ENCODE results near the gene FAM240A. TPM values are rescaled to one million over a fixed set of nuclear protein-coding genes. Genes with fewer than 3 reads are reported as not detected.

The FAM240A gene
- total RNA-seq, 1 experiment from 2014 or later: not detected

DNA sequence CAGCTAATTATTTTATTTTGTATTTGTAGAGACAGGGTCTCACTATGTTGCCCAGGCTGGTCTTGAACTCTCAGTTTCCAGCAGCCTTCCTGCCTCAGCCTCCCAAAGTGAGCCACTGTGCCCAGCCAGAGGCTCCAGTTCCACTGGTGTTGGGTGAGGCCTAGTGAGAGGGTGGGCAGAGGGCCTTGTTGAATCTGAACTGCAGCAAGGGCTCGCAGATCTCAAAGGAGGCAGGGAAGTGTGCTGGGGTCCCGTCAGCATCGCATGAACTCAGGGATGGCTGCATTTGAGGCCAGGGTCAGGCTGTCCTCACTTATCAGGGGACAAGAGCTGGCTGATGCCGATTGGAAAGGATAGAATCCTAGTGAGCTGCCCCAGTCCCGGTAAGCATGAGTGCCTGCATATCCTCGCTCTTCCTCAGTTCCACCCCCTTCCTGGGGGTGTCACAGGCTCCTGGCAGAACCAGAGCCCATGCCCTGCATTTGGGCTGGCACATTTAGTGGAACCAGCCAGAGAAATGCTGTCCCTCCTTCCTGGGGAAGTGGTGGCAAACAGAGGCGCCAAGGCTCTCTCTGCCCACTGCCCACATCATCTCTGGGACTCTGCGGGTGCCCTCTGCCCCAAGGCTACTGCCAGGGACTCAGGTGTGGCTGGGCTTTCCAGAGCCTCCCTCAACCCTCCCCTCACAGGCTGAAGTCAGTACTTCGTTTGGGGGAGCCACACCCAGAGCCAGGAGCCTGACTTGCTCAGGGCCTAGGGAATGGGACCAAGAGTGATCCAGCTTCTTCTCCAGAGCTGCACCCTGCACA, 57.1 kb downstream of the FAM240A start:
- Histone ChIP-seq H3K9me3 (replicated peaks) (no peaks in the 10 kb centered on the region), H3K4me1 (0 out of 2 replicates have a peak, but pooled peaks cover 8% of the 10 kb centered on the region), H3K27ac (no peak overlapping the region), H3K4me3 (no peak overlapping the region), H3K27me3 (no peaks in the 10 kb centered on the region), H3K36me3 (no peaks in the 10 kb centered on the region)
- no peak for DNase-seq

DNA sequence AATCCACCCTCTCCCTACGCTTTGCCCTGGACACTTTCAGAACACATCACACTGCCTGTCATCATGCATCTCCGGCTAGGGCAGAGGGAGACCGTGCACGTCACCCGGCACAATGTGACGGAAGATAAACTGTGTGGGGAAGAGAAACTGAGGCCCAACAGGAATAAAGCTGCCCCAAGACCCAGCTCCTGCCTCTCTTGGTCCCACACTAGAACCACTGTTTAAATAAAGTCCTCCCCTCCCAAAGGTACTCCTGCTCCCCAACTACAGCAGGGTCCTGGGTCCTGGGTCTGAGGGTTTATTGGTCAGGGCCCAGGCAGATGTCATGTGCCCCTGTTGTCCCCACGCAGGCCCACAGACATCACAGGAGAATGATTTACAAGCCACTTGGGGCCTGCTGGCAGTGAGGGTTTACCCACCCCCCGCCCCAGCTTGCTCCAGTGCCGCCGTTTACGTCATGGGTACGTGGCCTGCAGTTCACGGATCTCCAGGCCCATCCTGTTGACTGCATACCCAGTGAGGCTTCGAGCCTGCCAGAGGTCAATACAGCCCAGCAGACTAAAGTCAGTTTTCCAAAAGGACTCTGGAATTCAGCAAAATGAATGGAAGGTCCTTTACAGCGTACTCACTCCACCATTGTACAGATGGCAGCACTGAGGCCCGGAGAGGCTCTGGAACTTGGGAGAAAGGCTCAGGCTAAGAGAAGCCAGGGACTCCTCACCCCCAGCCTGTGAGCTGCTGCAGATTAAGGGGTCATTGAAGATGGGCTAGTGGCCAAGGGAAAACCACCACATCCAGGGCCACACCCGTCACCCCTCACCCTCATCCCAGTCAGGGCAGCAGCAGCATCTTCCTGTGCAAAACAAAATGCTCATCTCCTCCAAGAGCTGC, 57.9 kb downstream of the FAM240A start:
- H3K9me3 ChIP-seq (replicated peaks): no peaks in the 10 kb centered on the region
- no peak overlapping the region for H3K4me3 ChIP-seq
- no peak for DNase-seq
- no peak overlapping the region for H3K27ac ChIP-seq
- H3K27me3 ChIP-seq: no peaks in the 10 kb centered on the region
- no peaks in the 10 kb centered on the region for H3K36me3 ChIP-seq
- 0 out of 2 replicates have a peak, but pooled peaks cover 8% of the 10 kb centered on the region for H3K4me1 ChIP-seq

DNA sequence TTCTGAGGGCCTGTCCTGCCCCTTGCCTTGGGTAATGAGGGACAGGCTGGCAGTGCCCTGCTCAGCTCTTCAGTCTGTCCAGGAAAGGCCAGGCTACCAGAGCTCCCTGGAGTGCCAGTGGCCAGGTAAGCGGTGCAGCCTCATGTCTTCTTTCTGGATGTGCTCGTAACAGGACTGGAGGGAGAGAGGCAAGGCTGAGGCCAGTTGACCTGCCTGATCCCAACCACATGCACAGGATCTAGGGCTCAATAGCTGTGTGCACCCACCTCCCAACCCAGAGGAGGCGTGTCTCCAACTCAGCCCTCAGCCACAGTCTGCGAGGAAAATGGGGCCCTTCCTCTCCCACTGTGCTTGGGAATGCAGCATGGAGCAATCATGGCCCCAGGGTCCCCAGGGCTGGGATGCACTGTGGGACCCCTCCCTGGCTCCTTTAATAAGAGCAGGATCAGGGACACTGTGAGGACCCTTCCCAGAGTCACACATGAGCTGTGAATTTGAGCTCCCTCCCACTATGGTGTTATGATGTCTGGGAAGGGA, 58.6 kb downstream of the FAM240A start:
- DNase-seq: peak in 1 of 2 experiments; percentile 0
- no peak overlapping the region for H3K27ac ChIP-seq
- no peak overlapping the region for H3K4me3 ChIP-seq
- H3K27me3 ChIP-seq: no peaks in the 10 kb centered on the region
- H3K9me3 ChIP-seq (replicated peaks): no peaks in the 10 kb centered on the region
- 0 out of 2 replicates have a peak, but pooled peaks cover 8% of the 10 kb centered on the region for H3K4me1 ChIP-seq
- H3K36me3 ChIP-seq: no peaks in the 10 kb centered on the region

DNA sequence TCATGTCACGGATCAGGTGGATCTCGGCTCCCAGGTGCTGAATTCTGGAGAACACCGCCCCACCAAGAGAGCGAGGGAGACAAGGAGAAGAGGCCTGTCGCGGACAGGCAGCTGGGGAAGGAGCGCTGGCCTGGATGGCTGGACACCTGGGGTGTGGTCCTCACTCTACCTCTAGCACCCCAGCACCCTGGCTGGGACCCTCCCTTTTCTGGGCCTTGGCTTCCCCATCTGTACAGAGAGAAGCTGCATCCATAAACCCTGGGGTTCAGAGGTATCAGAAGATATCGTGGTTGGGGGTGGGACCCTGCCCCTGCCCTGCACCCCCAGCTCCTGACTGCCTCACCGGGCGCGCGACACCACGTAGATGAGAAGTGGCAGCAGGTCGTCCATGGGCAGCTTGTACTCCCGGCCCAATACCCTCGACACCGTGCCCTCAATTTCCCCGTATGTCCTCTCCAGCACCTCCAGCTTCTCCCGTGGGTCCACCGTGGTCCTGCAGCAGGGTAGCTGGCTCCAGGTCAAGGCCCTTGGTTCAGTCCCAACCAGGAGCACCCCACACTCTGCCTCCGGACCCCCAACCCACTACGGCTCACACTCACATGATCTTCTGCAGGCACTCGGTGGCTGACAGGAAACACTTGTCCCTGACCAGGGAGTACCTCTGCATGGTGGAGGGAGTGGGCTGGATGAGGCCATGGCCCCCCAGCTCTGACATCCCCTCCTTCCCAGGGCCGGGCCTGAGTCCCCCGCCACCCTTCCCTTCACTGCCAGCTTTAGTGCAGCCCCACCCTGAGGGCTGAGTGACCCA, 59.4 kb downstream of the FAM240A start:
- no peaks in the 10 kb centered on the region for H3K9me3 ChIP-seq (replicated peaks)
- no peak overlapping the region for H3K27ac ChIP-seq
- DNase-seq: no peak
- 0 out of 2 replicates have a peak, but pooled peaks cover 8% of the 10 kb centered on the region for H3K4me1 ChIP-seq
- H3K36me3 ChIP-seq: no peaks in the 10 kb centered on the region
- no peak overlapping the region for H3K4me3 ChIP-seq
- no peaks in the 10 kb centered on the region for H3K27me3 ChIP-seq

DNA sequence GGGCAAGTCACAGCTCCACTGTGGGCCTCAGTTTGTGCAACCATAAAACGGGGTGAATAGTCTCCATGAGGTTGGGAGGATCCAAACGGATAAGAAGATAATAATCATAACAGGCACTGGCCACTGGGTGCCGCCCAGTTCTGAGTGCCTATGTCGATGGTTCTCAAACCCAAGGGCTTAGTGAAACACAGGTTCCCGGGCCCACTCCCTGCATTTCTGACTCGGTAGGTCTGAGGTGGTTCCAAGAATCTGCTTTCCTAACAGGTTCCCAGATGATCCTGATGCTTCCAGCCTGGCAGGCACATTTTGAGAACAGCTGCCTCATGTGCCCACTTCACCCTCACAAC, 60.0 kb downstream of the FAM240A start:
- Histone ChIP-seq H3K4me3 (no peak overlapping the region), H3K9me3 (replicated peaks) (no peaks in the 10 kb centered on the region), H3K4me1 (0 out of 2 replicates have a peak, but pooled peaks cover 2% of the 10 kb centered on the region), H3K27ac (no peak overlapping the region), H3K27me3 (no peaks in the 10 kb centered on the region), H3K36me3 (no peaks in the 10 kb centered on the region)
- DNase-seq: no peak

DNA sequence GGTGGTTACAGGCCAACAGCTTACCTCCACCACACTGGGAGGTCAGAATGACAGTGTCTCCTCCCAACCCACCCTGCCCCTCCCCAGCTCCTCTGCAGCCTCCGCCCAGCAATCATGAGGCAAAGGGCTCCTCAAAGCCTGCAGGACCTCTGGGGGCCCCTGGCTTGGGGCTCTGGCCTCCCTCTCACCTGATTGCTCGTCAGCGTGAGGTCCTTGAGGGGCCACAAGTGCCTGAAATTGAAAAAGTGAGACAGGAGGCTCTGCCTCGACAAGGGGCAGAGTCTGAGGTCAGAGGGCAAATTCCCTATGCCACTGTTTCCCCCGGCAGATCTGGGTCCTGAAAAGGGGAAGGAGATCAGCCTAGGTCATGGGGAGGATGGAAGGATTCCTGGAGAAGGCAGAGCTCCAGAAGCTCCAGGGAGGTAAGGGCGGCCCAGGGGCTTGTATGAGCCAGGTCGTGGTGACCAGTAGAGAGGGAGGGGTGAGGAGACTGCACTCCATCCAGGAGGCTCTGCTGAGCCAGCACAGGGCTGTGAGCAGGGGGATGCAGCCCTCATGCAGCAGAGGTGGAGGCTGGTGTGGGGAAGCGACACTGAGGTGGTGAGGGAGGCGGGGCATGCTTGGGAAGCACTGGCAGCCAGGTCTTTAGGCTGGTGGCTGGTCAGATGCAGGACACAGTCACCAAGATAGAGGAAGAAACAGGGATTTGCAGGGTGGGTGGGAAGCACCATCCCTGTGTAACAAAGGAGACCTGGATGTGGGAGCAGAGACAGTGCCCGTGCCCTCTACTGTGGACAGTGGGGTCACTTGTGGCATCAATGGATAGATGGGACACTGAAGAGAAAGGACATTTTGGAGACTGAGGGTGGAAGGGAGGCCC, 61.1 kb downstream of the FAM240A start:
- DNase-seq: no peak
- Histone ChIP-seq H3K4me3 (no peak overlapping the region), H3K27me3 (no peaks in the 10 kb centered on the region), H3K9me3 (replicated peaks) (no peaks in the 10 kb centered on the region), H3K4me1 (no peaks in the 10 kb centered on the region), H3K27ac (no peak overlapping the region), H3K36me3 (no peaks in the 10 kb centered on the region)

DNA sequence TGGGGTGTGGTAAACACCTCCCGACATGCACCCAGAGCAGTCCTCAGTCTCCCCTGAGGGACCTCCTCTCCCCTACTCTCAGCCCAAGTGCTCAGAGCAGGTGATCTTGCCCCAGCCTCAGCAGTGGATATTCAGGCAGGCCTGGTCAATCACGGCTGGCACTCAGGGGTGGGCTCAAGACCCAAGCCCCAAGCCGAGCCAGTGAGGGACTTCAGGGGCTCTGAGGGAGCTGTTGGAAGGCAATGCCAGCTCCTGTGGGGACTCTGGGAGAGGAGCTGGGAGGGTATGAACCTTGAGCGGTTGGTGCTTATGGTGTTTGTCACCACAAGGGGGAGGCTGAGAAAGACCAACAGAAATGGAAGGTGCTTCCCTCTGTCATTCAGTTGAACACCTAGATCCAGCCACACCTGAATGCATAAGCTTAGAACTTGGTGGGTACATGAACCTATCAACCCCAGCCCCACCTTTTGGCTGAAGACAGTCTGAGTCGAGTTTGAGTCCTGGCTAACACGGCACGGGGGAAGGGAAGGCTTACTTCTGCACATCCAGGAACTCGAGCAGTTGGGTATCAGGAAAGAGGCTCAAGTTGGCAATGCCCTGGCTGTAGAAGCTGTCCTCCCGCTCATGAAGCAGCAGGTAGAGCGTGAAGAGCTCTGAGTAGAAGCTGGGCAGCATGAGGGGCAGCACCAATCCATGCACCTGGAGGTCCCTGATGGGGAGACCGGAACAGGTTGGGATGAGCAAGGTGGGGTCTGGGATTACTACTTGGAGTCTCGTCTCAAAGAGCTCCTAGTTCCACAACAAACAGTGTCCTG, 61.9 kb downstream of the FAM240A start:
- H3K27me3 ChIP-seq: no peaks in the 10 kb centered on the region
- no peak for DNase-seq
- no peak overlapping the region for H3K27ac ChIP-seq

DNA sequence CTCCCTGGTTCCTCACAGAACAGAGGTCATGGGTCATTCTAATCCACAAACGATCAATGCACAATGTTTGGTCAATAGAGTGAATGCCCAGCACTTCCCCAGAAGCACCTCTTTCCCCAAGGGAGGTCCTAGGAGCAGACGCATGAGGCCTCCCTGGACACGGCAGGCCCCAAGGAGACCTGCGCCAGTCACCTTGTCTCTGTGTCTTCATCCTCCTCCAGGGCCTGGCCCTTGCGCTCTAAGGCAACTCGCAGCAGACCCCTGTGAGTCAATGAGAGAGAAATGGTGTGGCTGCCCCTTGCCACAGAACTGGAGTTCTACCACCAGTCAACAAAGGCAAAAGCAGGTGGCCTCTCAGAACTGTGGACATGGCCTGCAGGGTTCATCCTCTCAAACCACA, 63.1 kb downstream of the FAM240A start:
- no peaks in the 10 kb centered on the region for H3K36me3 ChIP-seq
- H3K4me1 ChIP-seq: no peaks in the 10 kb centered on the region
- no peaks in the 10 kb centered on the region for H3K9me3 ChIP-seq (replicated peaks)
- no peak overlapping the region for H3K4me3 ChIP-seq
- no peak overlapping the region for H3K27ac ChIP-seq
- H3K27me3 ChIP-seq: no peaks in the 10 kb centered on the region
- DNase-seq: no peak

More for the DNA sequence above, 61.9 kb downstream of the FAM240A start:
- no peaks in the 10 kb centered on the region for H3K4me1 ChIP-seq
- H3K9me3 ChIP-seq (replicated peaks): no peaks in the 10 kb centered on the region
- no peak overlapping the region for H3K4me3 ChIP-seq
- H3K36me3 ChIP-seq: no peaks in the 10 kb centered on the region

Other genes starting within 250 kb of the FAM240A start
- not detected in 2 replicates for gene CCR5, start 241.6 kb upstream of the FAM240A start, total RNA-seq (2014; rRNA removed; shearing (Covaris generic))
- not detected in 2 replicates for gene CCRL2, start 205.3 kb upstream of the FAM240A start, total RNA-seq (2014; rRNA removed; shearing (Covaris generic))
- gene LTF, start 147.6 kb upstream of the FAM240A start, total RNA-seq (2014; rRNA removed; shearing (Covaris generic)): not detected in 2 replicates
- gene RTP3, start 114.5 kb upstream of the FAM240A start, total RNA-seq (2014; rRNA removed; shearing (Covaris generic)): not detected in 2 replicates
- not detected in 2 replicates for gene LRRC2, start 46.2 kb upstream of the FAM240A start, total RNA-seq (2014; rRNA removed; shearing (Covaris generic))
- 6.5 and 9.4 TPM in 2 replicates for gene ALS2CL, start 81.2 kb downstream of the FAM240A start, total RNA-seq (2014; rRNA removed; shearing (Covaris generic))
- 0.08 and 0.10 TPM in 2 replicates for gene TMIE, start 88.9 kb downstream of the FAM240A start, total RNA-seq (2014; rRNA removed; shearing (Covaris generic))
- gene PRSS50, start 105.3 kb downstream of the FAM240A start, total RNA-seq (2014; rRNA removed; shearing (Covaris generic)): not detected in 2 replicates